ENCODE results near the gene ACTL8.

ACTL8 gene

DNA sequence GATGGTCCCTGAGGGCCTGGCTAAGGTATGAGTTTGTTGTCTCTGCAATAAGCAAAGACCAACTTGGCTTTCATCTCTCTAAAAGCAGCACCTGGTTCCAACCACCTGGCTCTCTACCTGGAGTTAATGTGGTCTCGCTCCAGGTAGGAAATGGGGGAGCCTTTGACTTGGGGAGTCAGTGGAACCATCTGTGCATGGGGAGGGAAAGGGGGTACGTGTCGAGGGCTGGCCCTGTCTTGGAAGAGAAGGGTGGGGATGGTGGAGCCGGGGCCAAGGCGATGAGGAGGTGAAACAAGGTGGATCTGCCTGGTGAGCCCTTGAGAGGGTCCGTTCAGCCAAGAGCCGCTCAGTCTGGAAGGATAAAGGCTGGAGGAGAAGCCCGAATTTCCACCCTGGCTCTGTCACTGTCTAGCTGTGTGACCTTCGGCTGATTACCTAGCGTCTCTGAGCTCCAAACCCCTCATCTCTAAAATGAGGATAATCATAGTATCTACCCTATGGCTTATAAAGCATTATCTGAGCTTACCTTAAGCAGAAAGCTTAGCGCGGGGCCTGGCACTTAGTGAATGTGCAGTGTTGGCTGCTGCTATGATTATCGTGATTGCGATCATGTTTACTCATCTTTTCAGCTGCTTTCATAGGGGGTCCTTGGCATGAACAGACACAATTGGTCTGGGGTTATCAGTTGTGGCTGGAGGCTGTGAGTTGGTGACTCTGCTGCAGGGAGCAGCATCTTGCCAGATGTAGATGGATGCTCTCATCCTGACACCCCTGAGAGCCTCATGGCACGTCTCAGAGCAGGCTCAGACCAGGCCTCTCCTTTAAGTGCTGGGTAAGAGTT, 78.7 kb downstream of the ACTL8 start:
- no peak overlapping the region for H3K27ac ChIP-seq (ENCODE audit: low read length)
- H3K79me2 ChIP-seq (ENCODE audit: low read length) = no peaks in the 10 kb centered on the region
- no peaks in the 10 kb centered on the region for H3K36me3 ChIP-seq (replicated peaks; ENCODE audit: insufficient read depth, low read length)
- no peak overlapping the region for H3K9ac ChIP-seq (ENCODE audit: low read length)
- peaks cover 95% of the 10 kb centered on the region for H3K27me3 ChIP-seq (replicated peaks; ENCODE audit: insufficient read depth, low read length)
- H4K20me1 ChIP-seq (ENCODE audit: insufficient read depth, low read length) = no peaks in the 10 kb centered on the region
- DNase-seq = no peak
- no peaks in the 10 kb centered on the region for H3K4me1 ChIP-seq (ENCODE audit: low read length)
- no peaks in the 10 kb centered on the region for H3F3A ChIP-seq (ENCODE audit: insufficient read depth, low read length)
- H3K9me2 ChIP-seq (replicated peaks; ENCODE audit: insufficient read depth, low read length) = no peaks in the 10 kb centered on the region
- H3K9me3 ChIP-seq (replicated peaks; ENCODE audit: insufficient read depth, low read length) = no peaks in the 10 kb centered on the region
- no peak overlapping the region for H3K4me3 ChIP-seq (ENCODE audit: low read length)
- H2AFZ ChIP-seq (ENCODE audit: low read length) = no peak overlapping the region
- H3K4me2 ChIP-seq (ENCODE audit: low read depth, low read length) = no peak overlapping the region
- TF ChIP-seq CTCF (IDR thresholded peaks at IDR 0.05; ENCODE audit: low read length) = no peak
- TF ChIP-seq EZH2 (optimal IDR thresholded peaks at IDR 0.05; ENCODE audit: low read depth, low read length) = no peak
- TF ChIP-seq EZH2phosphoT487 (IDR thresholded peaks at IDR 0.05; ENCODE audit: low read length) = no peak

DNA sequence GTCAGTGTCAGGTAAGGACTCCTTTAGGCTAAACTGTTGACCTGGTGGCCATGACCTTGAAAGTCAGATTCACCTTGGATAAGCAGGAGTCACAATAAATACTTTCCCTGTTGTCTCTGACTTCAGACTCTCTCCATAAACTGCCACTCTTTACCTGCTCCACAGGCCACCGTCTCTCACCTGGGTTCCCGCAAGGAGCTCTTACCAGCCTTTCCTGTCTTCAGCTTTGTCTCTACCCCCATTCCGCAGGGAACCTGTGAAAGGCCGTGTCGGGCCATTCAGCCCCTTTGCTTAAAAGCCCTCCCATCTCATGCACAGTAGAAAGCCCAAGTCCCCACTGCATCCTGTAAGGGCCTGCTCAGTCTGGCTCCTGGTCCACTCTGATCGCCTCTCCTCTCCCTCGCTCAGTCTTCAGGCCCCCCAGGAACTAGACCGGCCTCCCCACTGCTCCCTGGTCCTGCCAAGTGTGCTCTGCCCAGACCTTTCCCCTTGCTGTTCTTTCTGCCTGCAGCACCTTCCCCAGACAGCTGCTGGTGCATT, 79.5 kb downstream of the ACTL8 start:
- TF ChIP-seq CTCF (IDR thresholded peaks at IDR 0.05; ENCODE audit: low read length) (no peak), EZH2 (optimal IDR thresholded peaks at IDR 0.05; ENCODE audit: low read depth, low read length) (no peak), EZH2phosphoT487 (IDR thresholded peaks at IDR 0.05; ENCODE audit: low read length) (no peak)
- Histone ChIP-seq H3K36me3 (replicated peaks; ENCODE audit: insufficient read depth, low read length) (no peaks in the 10 kb centered on the region), H3K4me1 (ENCODE audit: low read length) (no peaks in the 10 kb centered on the region), H3K4me2 (ENCODE audit: low read depth, low read length) (no peak overlapping the region), H3K9ac (ENCODE audit: low read length) (no peak overlapping the region), H4K20me1 (ENCODE audit: insufficient read depth, low read length) (no peaks in the 10 kb centered on the region), H3K9me3 (replicated peaks; ENCODE audit: insufficient read depth, low read length) (no peaks in the 10 kb centered on the region), H3F3A (ENCODE audit: insufficient read depth, low read length) (no peaks in the 10 kb centered on the region), H3K9me2 (replicated peaks; ENCODE audit: insufficient read depth, low read length) (no peaks in the 10 kb centered on the region), H3K4me3 (ENCODE audit: low read length) (no peak overlapping the region), H3K27me3 (replicated peaks; ENCODE audit: insufficient read depth, low read length) (peaks cover 95% of the 10 kb centered on the region), H3K27ac (ENCODE audit: low read length) (no peak overlapping the region), H2AFZ (ENCODE audit: low read length) (no peak overlapping the region), H3K79me2 (ENCODE audit: low read length) (no peaks in the 10 kb centered on the region)
- DNase-seq = no peak

DNA sequence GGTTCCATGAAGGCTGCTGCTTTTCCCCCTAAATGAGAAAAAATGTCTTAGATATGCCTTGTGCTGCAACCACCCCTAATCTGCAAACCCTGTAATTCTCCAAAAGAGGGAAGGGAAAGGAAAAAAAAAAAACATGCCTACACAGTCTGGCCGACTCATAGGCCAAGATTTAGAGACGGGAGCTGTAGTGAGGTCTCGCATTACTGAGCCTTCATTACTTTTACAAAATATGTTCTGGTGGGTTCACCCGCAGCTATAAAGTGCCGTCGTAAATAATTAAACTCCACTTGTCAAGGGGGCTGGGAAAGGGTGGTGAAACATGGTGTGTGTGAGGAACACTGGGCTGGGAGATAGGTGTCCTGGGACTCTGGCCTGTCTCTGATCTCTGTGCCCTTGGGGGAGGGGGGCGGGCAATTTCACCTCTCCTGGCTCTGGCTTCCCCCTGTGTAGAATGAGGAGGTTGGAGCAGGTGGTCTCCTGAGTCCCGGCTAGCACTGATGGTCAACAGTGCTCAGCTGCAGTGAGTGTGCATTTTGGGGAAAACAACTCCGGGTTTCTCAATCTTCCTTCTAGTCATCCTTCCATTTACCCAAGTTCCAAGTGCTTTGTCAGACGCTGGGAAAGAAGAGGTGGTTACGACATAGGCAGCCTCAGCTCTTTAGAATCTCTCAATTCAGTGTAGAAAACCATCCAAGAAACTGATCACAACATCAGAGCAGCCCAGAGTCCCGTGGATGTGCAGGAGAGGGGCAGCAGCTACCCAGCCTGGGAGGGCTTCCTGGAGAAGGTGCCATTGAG, 82.3 kb downstream of the ACTL8 start:
- no peak for DNase-seq
- H3K27ac ChIP-seq (ENCODE audit: low read length) = no peak overlapping the region
- H4K20me1 ChIP-seq (ENCODE audit: insufficient read depth, low read length) = no peaks in the 10 kb centered on the region
- no peaks in the 10 kb centered on the region for H3K9me3 ChIP-seq (replicated peaks; ENCODE audit: insufficient read depth, low read length)
- H3K4me1 ChIP-seq (ENCODE audit: low read length) = no peaks in the 10 kb centered on the region
- H3K27me3 ChIP-seq (replicated peaks; ENCODE audit: insufficient read depth, low read length) = peaks cover 91% of the 10 kb centered on the region
- H3K9ac ChIP-seq (ENCODE audit: low read length) = no peak overlapping the region
- no peaks in the 10 kb centered on the region for H3K9me2 ChIP-seq (replicated peaks; ENCODE audit: insufficient read depth, low read length)
- H3F3A ChIP-seq (ENCODE audit: insufficient read depth, low read length) = no peaks in the 10 kb centered on the region
- H3K36me3 ChIP-seq (replicated peaks; ENCODE audit: insufficient read depth, low read length) = no peaks in the 10 kb centered on the region
- no peak for TF ChIP-seq CTCF (IDR thresholded peaks at IDR 0.05; ENCODE audit: low read length)
- no peak for TF ChIP-seq EZH2 (optimal IDR thresholded peaks at IDR 0.05; ENCODE audit: low read depth, low read length)
- no peak for TF ChIP-seq EZH2phosphoT487 (IDR thresholded peaks at IDR 0.05; ENCODE audit: low read length)
- H3K79me2 ChIP-seq (ENCODE audit: low read length) = no peaks in the 10 kb centered on the region
- no peak overlapping the region for H3K4me2 ChIP-seq (ENCODE audit: low read depth, low read length)
- no peak overlapping the region for H3K4me3 ChIP-seq (ENCODE audit: low read length)
- H2AFZ ChIP-seq (ENCODE audit: low read length) = no peak overlapping the region
